ENCODE results near the gene HEXA.

DNA sequence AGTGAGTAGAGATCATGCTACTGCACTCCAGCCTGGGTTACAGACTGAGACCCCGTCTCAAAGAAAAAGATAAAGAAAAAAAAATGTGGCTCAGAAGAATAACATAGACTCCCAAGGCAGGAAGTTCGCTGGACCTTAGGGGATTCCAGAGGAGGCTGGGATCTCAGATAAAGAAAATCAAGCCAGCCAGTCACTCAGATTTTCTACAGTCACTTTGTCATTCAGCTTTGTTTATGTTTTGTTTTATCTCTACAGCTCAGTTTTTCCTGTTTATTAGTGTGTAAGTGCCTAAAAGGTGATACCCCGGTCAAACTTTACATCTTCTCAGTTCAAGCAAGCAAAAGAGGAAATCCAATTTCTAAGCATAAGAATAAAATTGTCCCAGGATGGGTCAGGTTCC, 28.5 kb upstream of the HEXA start:
- TF ChIP-seq, protein P1, sequence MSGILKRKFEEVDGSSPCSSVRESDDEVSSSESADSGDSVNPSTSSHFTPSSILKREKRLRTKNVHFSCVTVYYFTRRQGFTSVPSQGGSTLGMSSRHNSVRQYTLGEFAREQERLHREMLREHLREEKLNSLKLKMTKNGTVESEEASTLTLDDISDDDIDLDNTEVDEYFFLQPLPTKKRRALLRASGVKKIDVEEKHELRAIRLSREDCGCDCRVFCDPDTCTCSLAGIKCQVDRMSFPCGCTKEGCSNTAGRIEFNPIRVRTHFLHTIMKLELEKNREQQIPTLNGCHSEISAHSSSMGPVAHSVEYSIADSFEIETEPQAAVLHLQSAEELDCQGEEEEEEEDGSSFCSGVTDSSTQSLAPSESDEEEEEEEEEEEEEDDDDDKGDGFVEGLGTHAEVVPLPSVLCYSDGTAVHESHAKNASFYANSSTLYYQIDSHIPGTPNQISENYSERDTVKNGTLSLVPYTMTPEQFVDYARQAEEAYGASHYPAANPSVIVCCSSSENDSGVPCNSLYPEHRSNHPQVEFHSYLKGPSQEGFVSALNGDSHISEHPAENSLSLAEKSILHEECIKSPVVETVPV (CRISPR knock-in tag; IDR thresholded peaks at IDR 0.05) = no peak
- TF ChIP-seq TCF4 (CRISPR knock-in tag; IDR thresholded peaks at IDR 0.05; ENCODE audit: borderline replicate concordance) = no peak
- TF ChIP-seq RARB (CRISPR knock-in tag; IDR thresholded peaks at IDR 0.05) = no peak
- TF ChIP-seq, protein P2, sequence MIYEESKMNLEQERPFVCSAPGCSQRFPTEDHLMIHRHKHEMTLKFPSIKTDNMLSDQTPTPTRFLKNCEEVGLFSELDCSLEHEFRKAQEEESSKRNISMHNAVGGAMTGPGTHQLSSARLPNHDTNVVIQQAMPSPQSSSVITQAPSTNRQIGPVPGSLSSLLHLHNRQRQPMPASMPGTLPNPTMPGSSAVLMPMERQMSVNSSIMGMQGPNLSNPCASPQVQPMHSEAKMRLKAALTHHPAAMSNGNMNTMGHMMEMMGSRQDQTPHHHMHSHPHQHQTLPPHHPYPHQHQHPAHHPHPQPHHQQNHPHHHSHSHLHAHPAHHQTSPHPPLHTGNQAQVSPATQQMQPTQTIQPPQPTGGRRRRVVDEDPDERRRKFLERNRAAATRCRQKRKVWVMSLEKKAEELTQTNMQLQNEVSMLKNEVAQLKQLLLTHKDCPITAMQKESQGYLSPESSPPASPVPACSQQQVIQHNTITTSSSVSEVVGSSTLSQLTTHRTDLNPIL (CRISPR knock-in tag; IDR thresholded peaks at IDR 0.05; ENCODE audit: low read depth) = no peak
- TF ChIP-seq, protein P3, sequence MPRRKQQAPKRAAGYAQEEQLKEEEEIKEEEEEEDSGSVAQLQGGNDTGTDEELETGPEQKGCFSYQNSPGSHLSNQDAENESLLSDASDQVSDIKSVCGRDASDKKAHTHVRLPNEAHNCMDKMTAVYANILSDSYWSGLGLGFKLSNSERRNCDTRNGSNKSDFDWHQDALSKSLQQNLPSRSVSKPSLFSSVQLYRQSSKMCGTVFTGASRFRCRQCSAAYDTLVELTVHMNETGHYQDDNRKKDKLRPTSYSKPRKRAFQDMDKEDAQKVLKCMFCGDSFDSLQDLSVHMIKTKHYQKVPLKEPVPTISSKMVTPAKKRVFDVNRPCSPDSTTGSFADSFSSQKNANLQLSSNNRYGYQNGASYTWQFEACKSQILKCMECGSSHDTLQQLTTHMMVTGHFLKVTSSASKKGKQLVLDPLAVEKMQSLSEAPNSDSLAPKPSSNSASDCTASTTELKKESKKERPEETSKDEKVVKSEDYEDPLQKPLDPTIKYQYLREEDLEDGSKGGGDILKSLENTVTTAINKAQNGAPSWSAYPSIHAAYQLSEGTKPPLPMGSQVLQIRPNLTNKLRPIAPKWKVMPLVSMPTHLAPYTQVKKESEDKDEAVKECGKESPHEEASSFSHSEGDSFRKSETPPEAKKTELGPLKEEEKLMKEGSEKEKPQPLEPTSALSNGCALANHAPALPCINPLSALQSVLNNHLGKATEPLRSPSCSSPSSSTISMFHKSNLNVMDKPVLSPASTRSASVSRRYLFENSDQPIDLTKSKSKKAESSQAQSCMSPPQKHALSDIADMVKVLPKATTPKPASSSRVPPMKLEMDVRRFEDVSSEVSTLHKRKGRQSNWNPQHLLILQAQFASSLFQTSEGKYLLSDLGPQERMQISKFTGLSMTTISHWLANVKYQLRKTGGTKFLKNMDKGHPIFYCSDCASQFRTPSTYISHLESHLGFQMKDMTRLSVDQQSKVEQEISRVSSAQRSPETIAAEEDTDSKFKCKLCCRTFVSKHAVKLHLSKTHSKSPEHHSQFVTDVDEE (CRISPR knock-in tag; IDR thresholded peaks at IDR 0.05) = no peak
- TF ChIP-seq ARNTL (CRISPR knock-in tag; IDR thresholded peaks at IDR 0.05; ENCODE audit: borderline replicate concordance, low read depth) = no peak
- TF ChIP-seq OSR1 (CRISPR knock-in tag; IDR thresholded peaks at IDR 0.05) = no peak
- no peak for TF ChIP-seq ZNF565 (CRISPR knock-in tag; conservative IDR thresholded peaks at IDR 0.05; ENCODE audit: low read depth)
- TF ChIP-seq, protein P4, sequence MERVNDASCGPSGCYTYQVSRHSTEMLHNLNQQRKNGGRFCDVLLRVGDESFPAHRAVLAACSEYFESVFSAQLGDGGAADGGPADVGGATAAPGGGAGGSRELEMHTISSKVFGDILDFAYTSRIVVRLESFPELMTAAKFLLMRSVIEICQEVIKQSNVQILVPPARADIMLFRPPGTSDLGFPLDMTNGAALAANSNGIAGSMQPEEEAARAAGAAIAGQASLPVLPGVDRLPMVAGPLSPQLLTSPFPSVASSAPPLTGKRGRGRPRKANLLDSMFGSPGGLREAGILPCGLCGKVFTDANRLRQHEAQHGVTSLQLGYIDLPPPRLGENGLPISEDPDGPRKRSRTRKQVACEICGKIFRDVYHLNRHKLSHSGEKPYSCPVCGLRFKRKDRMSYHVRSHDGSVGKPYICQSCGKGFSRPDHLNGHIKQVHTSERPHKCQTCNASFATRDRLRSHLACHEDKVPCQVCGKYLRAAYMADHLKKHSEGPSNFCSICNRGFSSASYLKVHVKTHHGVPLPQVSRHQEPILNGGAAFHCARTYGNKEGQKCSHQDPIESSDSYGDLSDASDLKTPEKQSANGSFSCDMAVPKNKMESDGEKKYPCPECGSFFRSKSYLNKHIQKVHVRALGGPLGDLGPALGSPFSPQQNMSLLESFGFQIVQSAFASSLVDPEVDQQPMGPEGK (CRISPR knock-in tag; IDR thresholded peaks at IDR 0.05; ENCODE audit: borderline replicate concordance) = no peak
- TF ChIP-seq ZNF8 (CRISPR knock-in tag; IDR thresholded peaks at IDR 0.05) = no peak
